Esophagus muscularis mucosa (tissue), 4 donors: ENCODE data around the gene ZNF532. TPM values are rescaled to one million over a fixed set of nuclear protein-coding genes. Genes with fewer than 3 reads are reported as not detected.

Source experiments
- DNase-seq: peaks from one replicate; pipeline ENCODE4 v3.0.0-alpha.2; 2017; ENCODE audit errors: extremely low spot score
- H3K27ac ChIP-seq, 4 donors: fragments of 200-600 bp; sonication (generic); replicated peaks in 1 of 4; 1 replicate in 3 of 4; 2 replicates in 1 of 4; pipeline ENCODE4 v1.5.1; 2016 to 2019; ENCODE audit warnings: mild to moderate bottlenecking in 1 of 4
- H3K27me3 ChIP-seq, 4 donors: fragments of 200-600 bp; sonication (generic); one replicate each; pipeline versions ENCODE4 v1.5.1 to v1.6.0; 2016 to 2019
- H3K36me3 ChIP-seq, 4 donors: fragments of 200-600 bp; sonication (generic); one replicate each; pipeline ENCODE4 v1.5.1; 2016 to 2019
- H3K4me1 ChIP-seq, 4 donors: fragments of 200-600 bp; sonication (generic); one replicate each; pipeline ENCODE4 v1.5.1; 2016 to 2019
- H3K4me3 ChIP-seq, 4 donors: fragments of 200-600 bp; sonication (generic); 1 replicate in 2 of 4; 2 replicates in 2 of 4; pipeline ENCODE4 v1.5.1; 2016 to 2019; ENCODE audit warnings: mild to moderate bottlenecking in 4 of 4, moderate library complexity in 1 of 4
- H3K9me3 ChIP-seq, 4 donors: fragments of 200-600 bp; sonication (generic); 1 replicate in 3 of 4; 2 replicates in 1 of 4; pipeline ENCODE4 v1.5.1; 2016 to 2019
- CTCF ChIP-seq, 3 experiments: fragments of 200-600 bp in 2 of 3; fragments of 450-650 bp in 1 of 3; sonication (generic) in 2 of 3; IDR thresholded peaks; one replicate each; pipeline ENCODE4 v1.5.1; 2017 to 2019; ENCODE audit warnings: antibody characterized with exemption in 3 of 3, mild to moderate bottlenecking in 2 of 3, moderate library complexity in 1 of 3
- EP300 ChIP-seq: sonication (generic); formaldehyde crosslinking; IDR thresholded peaks from one replicate; pipeline ENCODE4 v1.6.1; 2017; ENCODE audit warnings: antibody characterized with exemption
- POLR2A ChIP-seq: fragments of 450-650 bp; IDR thresholded peaks from one replicate; pipeline ENCODE4 v1.6.1; 2017; ENCODE audit warnings: antibody characterized with exemption, moderate library complexity, mild to moderate bottlenecking, low read depth
- POLR2AphosphoS5 ChIP-seq, 2 donors: sonication (generic); formaldehyde crosslinking; IDR thresholded peaks; one replicate each; pipeline ENCODE4 v1.6.1; 2017; ENCODE audit warnings: antibody characterized with exemption in 2 of 2
- WGBS: methylation state at CpG from one replicate; pipeline ENCODE4 v1.1.5; 2018; 5-methylcytosine and 5-hydroxymethylcytosine counted together
- intact Hi-C: fragments of 100-400 bp; cut with DNase I; formaldehyde crosslinking; loops from one replicate; pipeline ENCODE4 v1.15.1; 2023
- total RNA-seq, 4 donors: library from RNA; depleted of rRNA; stranded (reverse); fragments of >200 nt; gene quantifications; one replicate each; pipeline versions ENCODE4 v1.1.0 to v1.2.1, GENCODE V29; 2016

Gene ZNF532
- total RNA-seq, 4 donors from 2014 or later: 62.3 to 121 (median 64.7) TPM

GRCh38 chr18:58871514-58872420, 7.1 kb downstream of the ZNF532 start:
- no peaks in the 10 kb centered on the region for H3K27me3 ChIP-seq
- peak overlapping the region; percentile 16 to 64 (median 56) for H3K27ac ChIP-seq
- H3K9me3 ChIP-seq: no peaks in the 10 kb centered on the region
- TF ChIP-seq POLR2AphosphoS5 (IDR thresholded peaks at IDR 0.05): no peak
- TF ChIP-seq EP300: no peak
- TF ChIP-seq CTCF (IDR thresholded peaks at IDR 0.05): no peak
- no peak for TF ChIP-seq POLR2A
- WGBS: 60% methylated on average over 10 of the region's 10 CpGs
- peaks cover 15 to 45% (median 40%) of the 10 kb centered on the region in 4 donors for H3K4me1 ChIP-seq
- intact Hi-C loops: no loop called here
- DNase-seq: no peak
- peaks cover 4 to 77% (median 42%) of the 10 kb centered on the region in 4 donors for H3K36me3 ChIP-seq
- no peak overlapping the region for H3K4me3 ChIP-seq

GRCh38 chr18:58878640-58879039, 14.0 kb downstream of the ZNF532 start:
- peaks cover 3 to 53% (median 31%) of the 10 kb centered on the region in 4 donors for H3K36me3 ChIP-seq
- DNase-seq: no peak
- H3K4me1 ChIP-seq: peaks cover 0 to 46% (median 21%) of the 10 kb centered on the region in 4 donors
- intact Hi-C loops: no loop called here
- 90% methylated on average over 3 of the region's 3 CpGs for WGBS
- no peak overlapping the region for H3K4me3 ChIP-seq
- TF ChIP-seq CTCF (IDR thresholded peaks at IDR 0.05) (no peak), POLR2A (no peak), POLR2AphosphoS5 (IDR thresholded peaks at IDR 0.05) (no peak), EP300 (no peak)
- no peaks in the 10 kb centered on the region for H3K27me3 ChIP-seq
- H3K9me3 ChIP-seq: no peaks in the 10 kb centered on the region
- no peak overlapping the region for H3K27ac ChIP-seq

GRCh38 chr18:58881477-58881876, 16.8 kb downstream of the ZNF532 start:
- no peaks in the 10 kb centered on the region for H3K9me3 ChIP-seq
- peaks cover 0 to 49% (median 24%) of the 10 kb centered on the region in 4 donors for H3K4me1 ChIP-seq
- DNase-seq: no peak
- H3K36me3 ChIP-seq: peaks cover 7 to 47% (median 27%) of the 10 kb centered on the region in 4 donors
- intact Hi-C loops: no loop called here
- no peak overlapping the region for H3K4me3 ChIP-seq
- H3K27me3 ChIP-seq: no peaks in the 10 kb centered on the region
- no peak for TF ChIP-seq POLR2AphosphoS5 (IDR thresholded peaks at IDR 0.05)
- no peak for TF ChIP-seq EP300
- no peak for TF ChIP-seq POLR2A
- no peak for TF ChIP-seq CTCF (IDR thresholded peaks at IDR 0.05)
- no peak overlapping the region for H3K27ac ChIP-seq
- WGBS: 50% methylated on average over 2 of the region's 2 CpGs

GRCh38 chr18:58882044-58882443, 17.4 kb downstream of the ZNF532 start:
- H3K27me3 ChIP-seq: no peaks in the 10 kb centered on the region
- no peak overlapping the region for H3K4me3 ChIP-seq
- intact Hi-C loops: no loop called here
- no peak for DNase-seq
- no peaks in the 10 kb centered on the region for H3K9me3 ChIP-seq
- no peak for TF ChIP-seq CTCF (IDR thresholded peaks at IDR 0.05)
- peaks cover 7 to 44% (median 23%) of the 10 kb centered on the region in 4 donors for H3K36me3 ChIP-seq
- peaks cover 3 to 49% (median 26%) of the 10 kb centered on the region in 4 donors for H3K4me1 ChIP-seq
- H3K27ac ChIP-seq: no peak overlapping the region
- 96% methylated on average over 4 of the region's 4 CpGs for WGBS
